ENCODE results near the gene TBC1D20. TPM values are rescaled to one million over a fixed set of nuclear protein-coding genes. Genes with fewer than 3 reads are reported as not detected.

TBC1D20 gene
- total RNA-seq, 2 experiments from 2014 or later = 22.2 to 23.8 TPM

- Mint-ChIP-seq H3K4me1 (ENCODE audit: low read depth) (peaks cover 42% of the 10 kb centered on the region), H3K4me3 (no peak overlapping the region), H3K27me3 (no peaks in the 10 kb centered on the region), H3K36me3 (ENCODE audit: low read depth) (peaks cover 62% of the 10 kb centered on the region), H3K9me3 (no peaks in the 10 kb centered on the region), H3K27ac (no peak overlapping the region)
- intact Hi-C loops (cut with micrococcal nuclease) = no loop called here
- no peak for TF ChIP-seq CTCF (IDR thresholded peaks at IDR 0.05)
- ChIA-PET POLR2A (interaction anchor here (0.9 to 1.7 kb wide), 4 partner anchors 10 to 26 kb away, joined by 3 to 8 read pairs (median 4); no protein-coding TSS in a partner anchor), CTCF (interaction anchor here (0.6 to 2.1 kb wide), 3 partner anchors 10 to 110 kb away, joined by 3 to 5 read pairs (median 4); no protein-coding TSS in a partner anchor)
- DNase-seq = no peak
- ATAC-seq = no peak
Observed at GRCh38 chr20:427849-428657, 34.3 kb downstream of the TBC1D20 start.

- intact Hi-C loops (cut with micrococcal nuclease) = no loop called here
- CTCF ChIA-PET = interaction anchor here (0.6 to 2.1 kb wide), 3 partner anchors 11 to 110 kb away, joined by 3 to 5 read pairs (median 4); no protein-coding TSS in a partner anchor
- H3K4me1 Mint-ChIP-seq (ENCODE audit: low read depth) = peaks cover 36% of the 10 kb centered on the region
- H3K9me3 Mint-ChIP-seq = no peaks in the 10 kb centered on the region
- DNase-seq (no peak), ATAC-seq (peak; percentile 31)
- POLR2A ChIA-PET = interaction anchor here (0.9 to 1.7 kb wide), 4 partner anchors 11 to 25 kb away, joined by 3 to 8 read pairs (median 4); no protein-coding TSS in a partner anchor
- peaks cover 60% of the 10 kb centered on the region for H3K36me3 Mint-ChIP-seq (ENCODE audit: low read depth)
- TF ChIP-seq CTCF (IDR thresholded peaks at IDR 0.05) = no peak
- peak overlapping the region; percentile 42 for H3K27ac Mint-ChIP-seq
- H3K4me3 Mint-ChIP-seq = no peak overlapping the region
- H3K27me3 Mint-ChIP-seq = no peaks in the 10 kb centered on the region
Observed at GRCh38 chr20:427401-427800, 34.9 kb downstream of the TBC1D20 start.

GRCh38 chr20:426566-426965 lies 35.8 kb downstream of the TBC1D20 start:
- ATAC-seq = no peak
- no peak for TF ChIP-seq CTCF (IDR thresholded peaks at IDR 0.05)
- DNase-seq = no peak
- H3K27ac Mint-ChIP-seq = peak overlapping the region; percentile 55
- peaks cover 29% of the 10 kb centered on the region for H3K4me1 Mint-ChIP-seq (ENCODE audit: low read depth)
- ChIA-PET POLR2A (interaction anchor here (1.7 kb wide), 1 partner anchor 24 kb away, joined by 3 read pairs; no protein-coding TSS in a partner anchor), CTCF (no interaction called here)
- intact Hi-C loops (cut with micrococcal nuclease) = no loop called here
- peaks cover 65% of the 10 kb centered on the region for H3K36me3 Mint-ChIP-seq (ENCODE audit: low read depth)
- no peaks in the 10 kb centered on the region for H3K27me3 Mint-ChIP-seq
- no peak overlapping the region for H3K4me3 Mint-ChIP-seq
- no peaks in the 10 kb centered on the region for H3K9me3 Mint-ChIP-seq

GRCh38 chr20:421685-422250 lies 40.6 kb downstream of the TBC1D20 start:
- DNase-seq (no peak), ATAC-seq (no peak)
- POLR2A ChIA-PET = interaction anchor here (1.1 to 1.3 kb wide), 2 partner anchors 8 to 14 kb away, joined by 3 to 4 read pairs; no protein-coding TSS in a partner anchor
- peaks cover 52% of the 10 kb centered on the region for H3K36me3 Mint-ChIP-seq (ENCODE audit: low read depth)
- no peak for TF ChIP-seq CTCF (IDR thresholded peaks at IDR 0.05)
- no peak overlapping the region for H3K27ac Mint-ChIP-seq
- H3K27me3 Mint-ChIP-seq = no peaks in the 10 kb centered on the region
- CTCF ChIA-PET = interaction anchor here (1.7 kb wide), 1 partner anchor 16 kb away, joined by 4 read pairs; no protein-coding TSS in a partner anchor
- intact Hi-C loops (cut with micrococcal nuclease) = no loop called here
- no peaks in the 10 kb centered on the region for H3K9me3 Mint-ChIP-seq
- H3K4me1 Mint-ChIP-seq (ENCODE audit: low read depth) = peaks cover 12% of the 10 kb centered on the region
- H3K4me3 Mint-ChIP-seq = no peak overlapping the region
